HG02884 (cell line): ENCODE results near the gene POLR2B.
"Not testable (repeated sequence)": the region's sequence is repeated elsewhere in the genome, so short reads cannot be mapped to it uniquely, and the experiment has no call there.

Experiments
- ATAC-seq: cut with Tn5 transposase; IDR thresholded peaks from one replicate; pipeline ENCODE4 v1.9.1; 2021; ENCODE audit warnings: mild to moderate bottlenecking, moderate library complexity; ENCODE audit not compliant: unreplicated experiment

The POLR2B gene

GRCh38 chr4:57051095-57051494 lies 72.4 kb downstream of the POLR2B start:
- ATAC-seq, result no peak

GRCh38 chr4:57051524-57051923 lies 72.8 kb downstream of the POLR2B start:
- no peak for ATAC-seq

GRCh38 chr4:57053508-57053907 lies 74.8 kb downstream of the POLR2B start:
- no peak for ATAC-seq

GRCh38 chr4:57055886-57056285 lies 77.2 kb downstream of the POLR2B start:
- ATAC-seq, result no peak

GRCh38 chr4:57059890-57060716 lies 81.4 kb downstream of the POLR2B start:
- ATAC-seq, result no peak

GRCh38 chr4:57060717-57061067 lies 82.0 kb downstream of the POLR2B start:
- ATAC-seq, result not testable (repeated sequence)

GRCh38 chr4:57061395-57061794 lies 82.7 kb downstream of the POLR2B start:
- no peak for ATAC-seq

- ATAC-seq, result no peak
These were observed 84.8 kb downstream of the POLR2B start for GRCh38 chr4:57063518-57063917.

- no peak for ATAC-seq
These were observed 85.4 kb downstream of the POLR2B start for GRCh38 chr4:57064120-57064519.

- ATAC-seq, result no peak
These were observed 86.4 kb downstream of the POLR2B start for GRCh38 chr4:57064811-57065711.

GRCh38 chr4:57065730-57066482 lies 87.2 kb downstream of the POLR2B start:
- no peak for ATAC-seq

GRCh38 chr4:57068237-57068981 lies 89.7 kb downstream of the POLR2B start:
- ATAC-seq, result no peak

- ATAC-seq, result no peak
These were observed 91.8 kb downstream of the POLR2B start for GRCh38 chr4:57070461-57070860.

GRCh38 chr4:57071326-57071725 lies 92.6 kb downstream of the POLR2B start:
- ATAC-seq, result no peak

- no peak for ATAC-seq
These were observed 94.9 kb downstream of the POLR2B start for GRCh38 chr4:57073559-57073958.

GRCh38 chr4:57074744-57075143 lies 96.0 kb downstream of the POLR2B start:
- ATAC-seq, result no peak

- ATAC-seq, result no peak
These were observed 96.7 kb downstream of the POLR2B start for GRCh38 chr4:57075367-57075766.

- ATAC-seq, result no peak
These were observed 98.0 kb downstream of the POLR2B start for GRCh38 chr4:57076646-57077045.

GRCh38 chr4:57077550-57078343 lies 99.1 kb downstream of the POLR2B start:
- no peak for ATAC-seq
